Superior temporal gyrus (tissue), 1 donor: ENCODE data around the gene MAP4K5.
A peak's percentile ranks its signal among the peaks of the same experiment; 100 is the strongest.

Source experiments
- DNase-seq: peaks from one replicate; pipeline ENCODE4 v3.0.0-alpha.2; 2016; ENCODE audit errors: extremely low spot score

The MAP4K5 gene

DNA sequence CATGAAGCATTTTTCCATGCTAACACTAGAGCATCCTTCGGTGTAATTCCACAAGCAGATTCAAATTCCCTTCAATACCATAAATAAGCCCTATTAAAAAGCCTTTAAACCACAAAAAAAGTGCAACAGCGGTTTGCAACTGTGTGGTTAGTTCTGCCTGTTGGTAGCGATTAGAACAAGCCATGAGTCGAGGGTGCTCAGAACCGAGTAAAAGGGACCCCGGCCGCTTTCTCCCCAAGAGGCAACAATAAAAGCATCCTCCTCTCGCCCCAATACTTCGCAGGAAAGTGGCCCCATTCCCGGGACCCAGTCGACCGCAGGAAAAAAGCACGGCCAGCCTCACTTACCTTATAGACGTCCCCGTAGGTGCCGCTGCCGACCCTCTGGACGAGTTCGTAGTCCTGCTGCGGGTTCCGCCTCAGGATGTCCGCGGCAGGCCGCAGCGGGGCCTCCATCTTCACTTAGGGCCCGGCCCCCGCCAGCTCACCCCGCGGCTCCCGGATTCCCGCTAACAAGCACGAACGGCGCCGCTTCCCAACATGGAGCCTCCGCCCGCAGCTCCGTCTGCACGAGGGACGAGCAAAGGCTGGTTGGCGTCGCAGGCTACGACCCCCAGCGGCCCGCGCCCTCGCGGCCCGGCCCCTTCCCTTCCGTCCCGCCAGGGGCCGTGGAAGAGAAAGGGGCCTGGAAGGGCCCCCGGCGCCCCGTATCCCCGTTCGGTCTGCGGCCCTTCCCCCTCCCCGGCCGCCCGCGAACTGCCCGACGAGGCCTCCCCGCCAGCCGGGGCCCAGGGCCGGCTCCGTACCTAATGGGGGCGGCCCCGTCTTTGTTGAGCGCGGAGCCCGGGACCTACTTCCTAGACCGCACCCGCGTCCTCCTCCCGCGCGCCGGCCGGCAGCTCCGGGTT lies 521 bp downstream of the MAP4K5 start:
- DNase-seq = peak; percentile 59

DNA sequence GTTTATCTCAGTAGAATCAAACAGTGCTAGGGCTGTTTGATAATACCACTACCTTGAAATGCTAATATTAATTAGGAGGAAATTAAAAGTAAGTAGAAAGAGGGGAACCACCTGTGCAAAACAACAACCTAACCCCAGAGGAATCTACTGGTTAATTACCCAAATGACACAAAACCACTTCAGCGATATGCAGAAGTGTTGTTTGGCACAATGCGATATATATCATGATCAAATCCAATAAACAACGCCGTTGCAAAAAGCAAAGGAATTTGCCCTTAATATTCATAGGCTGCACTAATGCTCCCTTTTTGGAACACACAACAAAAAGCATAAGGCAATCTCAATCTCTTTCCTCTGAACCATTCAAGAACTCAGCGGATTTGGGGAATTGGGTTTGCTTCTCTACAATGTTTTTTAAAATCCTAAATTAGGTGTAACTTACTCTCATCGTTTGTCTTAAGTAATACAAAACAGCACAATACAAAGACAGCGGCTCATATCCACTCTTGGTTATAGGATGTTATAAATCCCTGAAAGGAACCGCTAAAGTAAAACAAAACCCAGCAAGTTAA lies 1.5 kb downstream of the MAP4K5 start:
- DNase-seq = peak; percentile 73

DNA sequence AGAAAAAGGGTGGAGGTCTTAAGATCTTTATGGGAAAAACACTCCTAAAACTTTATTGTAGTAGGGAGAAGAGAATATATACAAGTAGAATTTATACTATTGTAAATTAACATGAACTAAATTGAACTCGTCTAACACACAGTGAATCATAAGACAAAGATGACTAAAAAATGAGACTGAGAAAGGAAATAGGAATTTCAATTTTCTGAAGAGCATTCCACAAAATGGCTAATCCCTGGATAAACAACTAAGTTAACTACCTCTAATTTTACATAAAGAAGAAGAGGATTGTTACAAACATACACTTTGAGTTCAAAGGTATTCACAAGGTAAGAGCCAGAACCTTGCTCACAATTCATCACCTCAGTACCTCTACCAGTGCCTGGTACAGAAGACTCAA lies 2.0 kb downstream of the MAP4K5 start:
- DNase-seq = no peak

DNA sequence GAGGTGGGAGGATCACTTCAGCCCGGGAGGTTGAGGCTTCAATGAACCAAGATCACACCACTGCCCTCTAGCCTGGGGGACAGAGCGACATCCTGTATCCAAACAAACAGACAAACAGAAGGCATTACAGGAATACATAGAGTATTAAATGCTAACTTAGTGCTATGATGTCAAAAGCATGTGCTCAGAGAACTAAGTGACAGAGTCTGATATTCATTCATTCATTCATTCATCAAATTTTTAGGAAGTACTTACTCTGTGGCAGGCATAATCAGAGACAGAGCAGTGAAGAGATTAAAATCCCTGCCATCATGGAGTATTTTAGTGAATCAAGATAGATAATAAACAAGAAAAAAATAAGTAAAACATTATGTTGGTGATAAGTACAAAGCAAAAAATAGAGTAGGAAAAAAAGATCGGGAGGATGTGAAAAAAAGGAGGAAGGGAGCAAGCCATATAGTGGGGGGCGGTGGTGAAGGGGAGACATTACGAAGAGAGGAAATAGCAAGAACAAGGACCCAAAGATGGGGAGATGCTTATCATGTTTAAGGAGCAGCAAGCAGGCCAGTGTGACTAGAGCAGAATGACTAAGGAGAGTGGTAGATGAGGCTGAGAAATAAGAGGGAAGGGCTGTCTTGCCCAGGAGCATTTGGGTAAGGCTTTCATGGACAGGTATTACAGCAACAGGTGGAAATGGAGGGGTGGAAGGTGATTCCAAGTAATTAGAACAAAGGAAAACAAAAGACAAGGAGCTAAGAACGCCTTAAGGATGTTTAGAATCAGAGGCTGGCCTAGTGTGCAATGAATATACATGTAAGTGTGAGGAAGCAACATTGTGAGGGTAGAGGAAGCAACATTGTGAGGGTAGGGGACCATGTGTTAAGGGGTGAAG lies 2.8 kb downstream of the MAP4K5 start:
- peak; percentile 34 for DNase-seq

- DNase-seq = peak; percentile 7
These were observed 4.4 kb downstream of the MAP4K5 start for GRCh38 chr14:50528000-50528399.

GRCh38 chr14:50524731-50525515 lies 7.4 kb downstream of the MAP4K5 start:
- peak; percentile 8 for DNase-seq

DNA sequence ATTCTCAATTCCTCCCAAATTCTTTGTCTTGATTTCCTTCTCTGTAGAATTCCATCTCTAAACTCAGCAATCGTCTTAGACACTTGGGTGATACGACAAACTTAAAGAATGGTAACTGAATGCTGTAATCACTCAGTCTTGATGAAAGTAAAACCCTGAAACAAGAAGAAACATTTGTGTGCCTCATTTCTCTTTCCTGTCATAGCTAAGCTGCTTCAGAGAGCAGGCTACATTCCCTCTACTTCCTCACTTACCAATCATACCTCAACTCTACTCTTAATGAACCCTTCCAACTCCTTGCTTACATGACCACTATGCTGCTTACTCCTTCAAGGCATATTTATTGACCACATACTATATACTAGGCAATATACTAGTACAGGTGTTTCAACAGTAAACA lies 8.3 kb downstream of the MAP4K5 start:
- DNase-seq = peak; percentile 14

GRCh38 chr14:50523271-50524041 lies 8.9 kb downstream of the MAP4K5 start:
- DNase-seq = peak; percentile 28

DNA sequence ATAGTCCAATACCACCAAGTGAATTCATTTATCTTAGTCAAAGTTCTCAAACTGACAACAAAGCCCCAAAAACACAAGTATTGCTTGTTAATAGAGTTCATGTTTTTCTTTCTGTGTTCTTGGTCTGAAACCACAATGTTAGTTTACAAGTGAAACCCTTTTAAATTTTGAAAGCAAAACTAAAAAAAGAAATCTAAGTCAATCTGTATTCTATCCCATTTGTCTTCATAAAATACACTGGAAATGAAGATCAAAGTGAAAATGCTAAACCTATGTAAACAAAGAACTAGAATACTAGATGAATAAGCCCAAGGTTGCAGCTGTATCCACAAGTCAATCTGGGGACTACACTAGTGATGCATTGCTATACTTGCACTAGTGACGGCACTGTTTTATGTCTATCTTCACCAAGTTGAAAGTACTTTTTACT lies 10.4 kb downstream of the MAP4K5 start:
- DNase-seq = no peak

DNA sequence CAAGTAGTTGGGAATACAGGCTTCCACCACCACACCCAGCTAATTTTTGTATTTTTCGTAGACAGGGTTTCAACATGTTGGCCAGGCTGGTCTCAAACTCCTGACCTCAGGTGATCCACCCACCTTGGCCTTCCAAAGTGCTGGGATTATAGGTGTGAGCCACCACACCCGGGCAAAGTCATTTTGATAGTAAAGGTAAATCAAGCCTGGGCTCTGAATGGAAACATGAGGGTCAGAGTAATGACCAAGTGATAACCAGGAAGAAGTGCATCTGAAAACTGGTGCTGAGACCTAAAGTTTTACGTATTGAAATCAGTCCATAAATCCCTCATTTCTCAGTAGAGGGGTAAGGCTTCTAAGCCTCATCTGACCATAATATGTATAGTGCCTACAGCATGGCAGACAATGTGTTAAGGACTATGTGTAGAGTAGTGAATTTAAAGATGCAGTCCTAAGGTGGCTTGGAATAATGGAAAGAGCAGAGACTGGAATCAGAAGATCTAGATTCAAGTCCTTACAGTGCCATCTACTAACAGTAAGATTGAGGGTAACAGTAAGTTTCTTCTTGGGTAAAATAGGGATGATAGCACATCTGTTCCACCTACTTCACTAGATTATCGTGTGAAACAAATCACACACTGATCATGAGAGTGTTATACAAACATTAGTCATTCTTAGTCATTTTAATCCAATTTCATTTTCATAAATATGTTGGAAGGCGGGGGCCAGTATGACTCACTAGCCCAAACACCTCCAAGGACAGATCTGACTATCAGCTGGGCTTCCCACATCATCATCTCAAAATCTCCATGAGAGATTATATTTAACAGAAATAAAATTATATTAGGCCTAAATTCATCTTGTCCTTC lies 11.2 kb downstream of the MAP4K5 start:
- DNase-seq = peak; percentile 25

DNA sequence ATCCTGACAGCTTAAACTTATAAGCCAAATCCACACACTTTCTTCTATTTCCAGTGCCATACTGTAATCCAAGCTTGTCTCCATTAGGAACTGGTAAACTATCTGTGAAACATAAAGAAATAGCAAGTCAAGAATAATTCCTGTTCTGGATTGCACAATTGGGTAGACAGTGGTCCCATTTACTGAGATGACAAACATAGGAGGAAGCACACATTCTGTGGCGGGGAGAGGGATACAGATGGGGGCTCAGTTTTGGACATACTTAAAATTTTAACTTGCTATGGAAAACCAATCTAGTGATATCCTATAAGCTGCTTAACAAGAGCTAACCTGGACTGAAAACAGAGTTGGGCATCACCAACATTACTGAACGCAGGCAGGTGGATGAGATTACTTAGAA lies 16.3 kb downstream of the MAP4K5 start:
- DNase-seq = peak; percentile 28

- DNase-seq = peak; percentile 84
These were observed 19.9 kb downstream of the MAP4K5 start for GRCh38 chr14:50512463-50512862.

- no peak for DNase-seq
These were observed 22.2 kb downstream of the MAP4K5 start for GRCh38 chr14:50510157-50510556.

DNA sequence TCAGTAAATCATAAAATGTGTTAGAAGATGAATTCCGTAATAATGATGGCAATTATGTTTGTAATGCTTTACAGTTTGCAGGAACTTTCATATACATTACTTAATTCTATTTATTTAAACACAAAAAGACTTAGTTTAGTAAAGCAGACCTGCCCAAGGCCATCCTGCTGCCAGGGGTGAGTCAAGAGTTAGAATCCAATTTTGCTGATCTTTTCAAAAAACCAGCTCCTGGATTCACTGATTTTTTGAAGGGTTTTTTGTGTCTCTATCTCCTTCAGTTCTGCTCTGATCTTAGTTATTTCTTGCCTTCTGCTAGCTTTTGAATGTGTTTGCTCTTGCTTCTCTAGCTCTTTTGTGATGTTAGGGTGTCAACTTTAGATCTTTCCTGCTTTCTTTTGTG lies 25.3 kb downstream of the MAP4K5 start:
- DNase-seq = peak; percentile 12

DNA sequence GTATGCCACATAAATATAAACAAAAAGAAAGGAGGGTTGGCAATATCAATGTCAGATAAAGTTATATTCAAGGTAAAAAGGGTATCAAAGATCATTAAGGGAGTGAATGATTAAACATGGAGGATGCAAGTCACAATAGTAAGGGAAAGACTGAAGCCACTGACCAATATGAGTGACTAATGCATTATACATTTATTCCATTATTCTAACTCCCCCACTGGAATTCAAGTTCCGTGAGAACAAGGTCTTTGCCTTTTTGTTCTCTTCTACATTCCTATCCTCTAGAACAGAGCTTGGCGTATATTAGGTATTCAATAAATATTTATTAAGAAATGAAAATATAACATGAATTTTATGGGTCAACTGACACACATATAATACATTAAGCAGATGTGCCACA lies 30.7 kb downstream of the MAP4K5 start:
- no peak for DNase-seq

DNA sequence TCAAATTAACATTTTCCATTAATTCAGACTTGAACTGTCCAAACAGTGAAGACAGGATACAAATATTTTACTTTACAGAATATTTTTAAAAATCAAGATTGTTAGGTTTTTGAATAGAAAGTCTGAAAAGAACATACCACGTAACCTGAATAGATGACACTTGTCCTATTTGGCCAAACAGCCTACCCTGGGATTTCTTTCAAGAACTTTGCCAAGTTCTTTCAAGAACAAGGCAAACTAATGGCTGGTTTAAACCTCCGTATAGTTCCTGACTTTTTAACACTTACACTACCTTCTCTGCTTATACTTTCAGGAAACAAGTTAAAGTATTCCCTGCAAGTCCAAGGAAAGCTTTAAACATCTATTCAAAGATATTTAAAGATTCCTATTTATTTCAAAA lies 35.0 kb downstream of the MAP4K5 start:
- DNase-seq = peak; percentile 36

DNA sequence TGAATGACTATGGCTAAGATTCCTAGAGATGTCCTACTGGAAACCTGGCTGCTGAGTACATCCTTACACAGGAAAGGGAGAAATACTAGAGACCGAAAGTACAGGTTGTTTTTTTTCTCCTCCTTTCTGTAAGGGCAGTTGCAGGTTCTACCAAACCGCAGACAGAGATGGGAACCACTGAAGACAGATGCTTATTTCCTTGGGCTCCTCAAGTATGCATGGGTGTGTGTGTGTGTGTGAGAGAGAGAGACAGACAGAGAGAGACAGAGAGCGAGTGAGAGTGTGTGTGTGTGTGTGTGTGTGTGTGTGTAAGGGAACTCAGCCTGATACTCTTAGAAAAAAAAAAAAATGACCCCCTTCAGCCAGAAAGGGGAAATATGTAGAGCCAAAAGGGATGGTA lies 42.5 kb downstream of the MAP4K5 start:
- no peak for DNase-seq

DNA sequence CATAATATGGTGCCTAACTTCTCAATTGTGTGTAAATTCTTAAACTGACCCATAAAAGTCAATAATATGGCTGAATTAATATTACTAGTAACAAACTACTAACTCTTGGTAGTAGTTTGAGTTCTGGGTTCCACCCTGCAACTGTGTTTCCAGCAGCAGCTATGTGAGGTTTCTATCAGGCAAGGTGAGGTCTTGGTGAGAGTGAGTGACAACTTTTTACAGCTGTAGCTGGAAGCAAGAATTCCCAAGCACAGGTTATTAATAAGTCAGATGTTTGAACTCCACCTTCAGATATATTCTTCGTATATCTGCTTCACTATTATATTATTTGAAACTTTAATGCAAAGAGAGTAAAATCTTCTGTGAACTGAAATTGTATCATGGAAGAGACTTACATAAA lies 43.8 kb downstream of the MAP4K5 start:
- DNase-seq = no peak

GRCh38 chr14:50479041-50479440 lies 53.3 kb downstream of the MAP4K5 start:
- DNase-seq = no peak

DNA sequence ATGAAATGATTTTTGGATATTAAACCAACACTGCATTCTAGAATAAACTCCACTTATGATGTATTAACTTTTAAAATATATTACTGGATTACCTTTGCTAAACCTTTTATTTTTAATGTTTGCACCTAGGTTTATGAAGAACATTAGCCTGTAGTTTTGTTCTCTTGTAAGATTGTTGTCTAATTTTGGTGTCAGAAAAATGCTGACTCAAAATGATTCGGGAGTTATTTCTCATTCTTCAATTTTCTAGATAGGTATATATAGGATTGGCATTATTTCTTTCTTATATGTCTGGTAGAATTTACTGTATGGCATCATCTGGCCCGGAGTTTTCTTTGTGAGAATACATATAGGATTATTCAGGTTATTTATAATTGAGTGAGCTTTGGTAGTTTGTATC lies 54.6 kb downstream of the MAP4K5 start:
- no peak for DNase-seq
